ENCODE measurements around the gene AMOT. TPM values are rescaled to one million over a fixed set of nuclear protein-coding genes. Genes with fewer than 3 reads are reported as not detected.
A peak's percentile ranks its signal among the peaks of the same experiment; 100 is the strongest.

Gene AMOT
- total RNA-seq, 1 donor from 2014 or later: 36.9 TPM

DNA sequence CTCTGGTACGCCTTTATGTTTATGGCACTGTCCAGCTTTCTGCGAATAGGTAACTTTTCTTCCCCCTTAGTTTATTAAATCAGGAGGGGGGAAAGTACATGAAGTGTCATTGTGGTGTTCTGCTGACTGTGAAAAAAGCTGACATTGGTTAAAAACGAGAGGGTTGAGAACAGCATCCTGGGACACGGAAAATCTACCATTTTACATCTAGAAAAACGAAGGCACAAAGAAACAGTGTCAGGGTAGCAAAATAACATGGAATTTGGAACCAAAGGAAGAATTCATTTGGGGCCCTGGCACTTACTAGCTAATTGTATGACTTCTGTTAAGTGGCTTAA is 1.2 kb upstream of the AMOT start:
- no peaks in the 10 kb centered on the region for H3K4me1 Mint-ChIP-seq (ENCODE audit: low read depth, unreplicated experiment)
- no peaks in the 10 kb centered on the region for H3K36me3 ChIP-seq (ENCODE audit: insufficient read depth, low read length)
- FAIRE-seq (peak; percentile 90), DNase-seq (ENCODE audit: low read depth) (no peak)
- no peaks in the 10 kb centered on the region for H4K20me1 ChIP-seq (ENCODE audit: insufficient read depth, low read length)
- H3K27ac ChIP-seq (ENCODE audit: low read depth, low read length): peak overlapping the region; percentile 2
- peak overlapping the region; percentile 89 for H3K4me2 ChIP-seq (ENCODE audit: low read length)
- H3K9ac ChIP-seq (ENCODE audit: low read length): peak overlapping the region; percentile 48
- peaks cover 3% of the 10 kb centered on the region for H3K4me1 ChIP-seq (ENCODE audit: insufficient read depth, low read length)
- H3K9me3 ChIP-seq (ENCODE audit: insufficient read depth, low read depth, low read length): no peaks in the 10 kb centered on the region
- H3K4me3 Mint-ChIP-seq (ENCODE audit: unreplicated experiment): peak overlapping the region; percentile 27
- no peaks in the 10 kb centered on the region for H3K79me2 ChIP-seq (ENCODE audit: insufficient read depth, low read length)
- no peak for TF ChIP-seq EZH2 (IDR thresholded peaks at IDR 0.05; ENCODE audit: insufficient read depth, low read length)
- TF ChIP-seq, protein P1, sequence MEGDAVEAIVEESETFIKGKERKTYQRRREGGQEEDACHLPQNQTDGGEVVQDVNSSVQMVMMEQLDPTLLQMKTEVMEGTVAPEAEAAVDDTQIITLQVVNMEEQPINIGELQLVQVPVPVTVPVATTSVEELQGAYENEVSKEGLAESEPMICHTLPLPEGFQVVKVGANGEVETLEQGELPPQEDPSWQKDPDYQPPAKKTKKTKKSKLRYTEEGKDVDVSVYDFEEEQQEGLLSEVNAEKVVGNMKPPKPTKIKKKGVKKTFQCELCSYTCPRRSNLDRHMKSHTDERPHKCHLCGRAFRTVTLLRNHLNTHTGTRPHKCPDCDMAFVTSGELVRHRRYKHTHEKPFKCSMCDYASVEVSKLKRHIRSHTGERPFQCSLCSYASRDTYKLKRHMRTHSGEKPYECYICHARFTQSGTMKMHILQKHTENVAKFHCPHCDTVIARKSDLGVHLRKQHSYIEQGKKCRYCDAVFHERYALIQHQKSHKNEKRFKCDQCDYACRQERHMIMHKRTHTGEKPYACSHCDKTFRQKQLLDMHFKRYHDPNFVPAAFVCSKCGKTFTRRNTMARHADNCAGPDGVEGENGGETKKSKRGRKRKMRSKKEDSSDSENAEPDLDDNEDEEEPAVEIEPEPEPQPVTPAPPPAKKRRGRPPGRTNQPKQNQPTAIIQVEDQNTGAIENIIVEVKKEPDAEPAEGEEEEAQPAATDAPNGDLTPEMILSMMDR (IDR thresholded peaks at IDR 0.05; ENCODE audit: insufficient read depth, low read depth, low read length): no peak
- no peak overlapping the region for H3K27ac Mint-ChIP-seq (ENCODE audit: unreplicated experiment)
- H3K36me3 Mint-ChIP-seq (ENCODE audit: low read depth, unreplicated experiment): no peaks in the 10 kb centered on the region
- H3K4me3 ChIP-seq (ENCODE audit: insufficient read depth, low read depth, low read length): peak overlapping the region; percentile 75
- H3K27me3 ChIP-seq (ENCODE audit: insufficient read depth, low read length): no peaks in the 10 kb centered on the region
- no peaks in the 10 kb centered on the region for H3K27me3 Mint-ChIP-seq (ENCODE audit: low read depth, unreplicated experiment)
- H3K9me3 Mint-ChIP-seq (ENCODE audit: unreplicated experiment): no peaks in the 10 kb centered on the region
- peak overlapping the region; percentile 60 for H2AFZ ChIP-seq (ENCODE audit: low read depth, low read length)

GRCh38 chrX:112841114-112841819 is 636 bp upstream of the AMOT start:
- H2AFZ ChIP-seq (ENCODE audit: low read depth, low read length): peak overlapping the region; percentile 69
- FAIRE-seq (no peak), DNase-seq (ENCODE audit: low read depth) (peak; percentile 75)
- no peaks in the 10 kb centered on the region for H3K36me3 Mint-ChIP-seq (ENCODE audit: low read depth, unreplicated experiment)
- peak overlapping the region; percentile 89 for H3K4me2 ChIP-seq (ENCODE audit: low read length)
- peak overlapping the region; percentile 82 for H3K9ac ChIP-seq (ENCODE audit: low read length)
- no peaks in the 10 kb centered on the region for H3K36me3 ChIP-seq (ENCODE audit: insufficient read depth, low read length)
- peak overlapping the region; percentile 81 for H3K27ac Mint-ChIP-seq (ENCODE audit: unreplicated experiment)
- H3K4me3 ChIP-seq (ENCODE audit: insufficient read depth, low read depth, low read length): peak overlapping the region; percentile 75
- peak overlapping the region; percentile 53 for H3K27ac ChIP-seq (ENCODE audit: low read depth, low read length)
- no peaks in the 10 kb centered on the region for H4K20me1 ChIP-seq (ENCODE audit: insufficient read depth, low read length)
- H3K9me3 Mint-ChIP-seq (ENCODE audit: unreplicated experiment): no peaks in the 10 kb centered on the region
- no peaks in the 10 kb centered on the region for H3K9me3 ChIP-seq (ENCODE audit: insufficient read depth, low read depth, low read length)
- H3K27me3 Mint-ChIP-seq (ENCODE audit: low read depth, unreplicated experiment): no peaks in the 10 kb centered on the region
- TF ChIP-seq, protein P1 (IDR thresholded peaks at IDR 0.05; ENCODE audit: insufficient read depth, low read depth, low read length): no peak
- TF ChIP-seq EZH2 (IDR thresholded peaks at IDR 0.05; ENCODE audit: insufficient read depth, low read length): no peak
- no peaks in the 10 kb centered on the region for H3K79me2 ChIP-seq (ENCODE audit: insufficient read depth, low read length)
- no peaks in the 10 kb centered on the region for H3K27me3 ChIP-seq (ENCODE audit: insufficient read depth, low read length)
- peaks cover 3% of the 10 kb centered on the region for H3K4me1 ChIP-seq (ENCODE audit: insufficient read depth, low read length)
- H3K4me1 Mint-ChIP-seq (ENCODE audit: low read depth, unreplicated experiment): no peaks in the 10 kb centered on the region
- H3K4me3 Mint-ChIP-seq (ENCODE audit: unreplicated experiment): peak overlapping the region; percentile 92

DNA sequence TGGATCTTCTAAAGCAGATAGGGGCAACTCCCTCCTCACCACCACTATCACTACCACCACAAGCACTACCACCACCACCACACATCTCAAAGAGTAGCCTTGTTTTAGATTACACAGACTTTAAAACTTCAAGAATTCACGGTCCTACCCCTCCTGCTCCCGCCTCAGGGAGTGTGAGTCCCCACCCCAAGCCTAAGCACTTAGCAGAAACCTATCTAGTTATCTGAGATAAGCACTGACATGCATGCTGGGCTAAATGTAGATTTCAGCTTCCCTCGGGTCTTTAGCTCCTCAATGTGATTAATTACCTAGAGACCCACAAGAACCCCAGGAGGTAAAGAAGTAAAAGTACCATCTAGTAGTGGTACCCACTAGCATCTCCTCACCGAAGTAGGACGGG is 775 bp downstream of the AMOT start:
- Histone ChIP-seq H3K27ac (ENCODE audit: low read depth, low read length) (no peak overlapping the region), H4K20me1 (ENCODE audit: insufficient read depth, low read length) (no peaks in the 10 kb centered on the region), H3K79me2 (ENCODE audit: insufficient read depth, low read length) (no peaks in the 10 kb centered on the region), H3K4me2 (ENCODE audit: low read length) (peak overlapping the region; percentile 89), H3K4me1 (ENCODE audit: insufficient read depth, low read length) (peaks cover 3% of the 10 kb centered on the region), H3K4me3 (ENCODE audit: insufficient read depth, low read depth, low read length) (peak overlapping the region; percentile 75), H3K36me3 (ENCODE audit: insufficient read depth, low read length) (no peaks in the 10 kb centered on the region), H3K9me3 (ENCODE audit: insufficient read depth, low read depth, low read length) (no peaks in the 10 kb centered on the region), H2AFZ (ENCODE audit: low read depth, low read length) (peak overlapping the region; percentile 87), H3K27me3 (ENCODE audit: insufficient read depth, low read length) (no peaks in the 10 kb centered on the region), H3K9ac (ENCODE audit: low read length) (peak overlapping the region; percentile 82)
- FAIRE-seq (no peak), DNase-seq (ENCODE audit: low read depth) (no peak)
- no peak overlapping the region for H3K27ac Mint-ChIP-seq (ENCODE audit: unreplicated experiment)
- H3K4me1 Mint-ChIP-seq (ENCODE audit: low read depth, unreplicated experiment): no peaks in the 10 kb centered on the region
- no peaks in the 10 kb centered on the region for H3K27me3 Mint-ChIP-seq (ENCODE audit: low read depth, unreplicated experiment)
- H3K4me3 Mint-ChIP-seq (ENCODE audit: unreplicated experiment): peak overlapping the region; percentile 92
- H3K36me3 Mint-ChIP-seq (ENCODE audit: low read depth, unreplicated experiment): no peaks in the 10 kb centered on the region
- no peaks in the 10 kb centered on the region for H3K9me3 Mint-ChIP-seq (ENCODE audit: unreplicated experiment)
- TF ChIP-seq, protein P1 (IDR thresholded peaks at IDR 0.05; ENCODE audit: insufficient read depth, low read depth, low read length): no peak
- TF ChIP-seq EZH2 (IDR thresholded peaks at IDR 0.05; ENCODE audit: insufficient read depth, low read length): no peak

All from astrocyte (in vitro differentiated cells and primary cell).